ENCODE measurements around the gene FGF9. TPM values are rescaled to one million over a fixed set of nuclear protein-coding genes. Genes with fewer than 3 reads are reported as not detected.
A peak's percentile ranks its signal among the peaks of the same experiment; 100 is the strongest.

Gene FGF9
- total and polyA plus RNA-seq, 10 of the 15 experiments (the other 5 are each of a cell fraction or from before 2014, with no cell fraction given), result 0.05 to 1.5 (median 0.83) TPM

- no peak for TF ChIP-seq JUND (IDR thresholded peaks at IDR 0.05; ENCODE audit: low read depth, low read length)
- TF ChIP-seq ASH2L (IDR thresholded peaks at IDR 0.05; ENCODE audit: borderline replicate concordance, low read depth), result no peak
- no peak for TF ChIP-seq MLLT1 (IDR thresholded peaks at IDR 0.05)
- TF ChIP-seq GATAD2B (conservative IDR thresholded peaks at IDR 0.05; ENCODE audit: low read depth), result no peak
- TF ChIP-seq ZNF687 (IDR thresholded peaks at IDR 0.05), result no peak
- TF ChIP-seq E2F4 (IDR thresholded peaks at IDR 0.05; ENCODE audit: low read depth, low read length), result no peak
- TF ChIP-seq SRF (IDR thresholded peaks at IDR 0.05; ENCODE audit: low read depth in 2 of 2, low read length in 2 of 2), result no peak
- TF ChIP-seq RUNX3 (IDR thresholded peaks at IDR 0.05; ENCODE audit: low read length), result peak; percentile 43; the same call in 1 of the 2 replicates
- TF ChIP-seq MEF2A (IDR thresholded peaks at IDR 0.05; ENCODE audit: insufficient read depth, low read depth, low read length), result no peak
- peak; percentile 53; the same call in 1 of the 2 replicates for TF ChIP-seq CREM (IDR thresholded peaks at IDR 0.05; ENCODE audit: low read depth)
- TF ChIP-seq RCOR1 (conservative IDR thresholded peaks at IDR 0.05; ENCODE audit: low read depth, low read length), result no peak
- no peak for TF ChIP-seq IRF3 (IDR thresholded peaks at IDR 0.05)
- TF ChIP-seq HCFC1 (IDR thresholded peaks at IDR 0.05; ENCODE audit: low read length), result no peak
- no peak; a peak in 1 of 4 replicates for TF ChIP-seq EP300 (IDR thresholded peaks at IDR 0.05; ENCODE audit: borderline replicate concordance in 1 of 2, control insufficient read depth in 1 of 2, low read depth in 2 of 2, low read length in 2 of 2)
Measured at GRCh38 chr13:21686751-21687391, 16.0 kb downstream of the FGF9 start (continued).

Measured in GM12878 (cell line).